GM23338 (cell line): Measurements from ENCODE around the gene CELF4. TPM values are rescaled to one million over a fixed set of nuclear protein-coding genes. Genes with fewer than 3 reads are reported as not detected.

Experiments
- ATAC-seq: fragments of 200-7000 bp; cut with Tn5 transposase; 3 replicates; pipeline ENCODE4 v1.9.1; 2020
- DNase-seq: peaks from one replicate; pipeline ENCODE4 v3.0.0-alpha.2; 2015; ENCODE audit warnings: low spot score
- H2AFZ ChIP-seq: fragments of 200-600 bp; sonication (generic); 2 replicates; pipeline ENCODE4 v1.8.0; 2016; ENCODE audit warnings: antibody characterized with exemption, mild to moderate bottlenecking, moderate library complexity
- H3F3A ChIP-seq: fragments of 200-600 bp; sonication (generic); replicated peaks from 2 replicates; pipeline ENCODE4 v1.8.0; 2017; ENCODE audit warnings: antibody characterized with exemption, mixed run types, low read depth
- H3K27ac ChIP-seq: fragments of 200-600 bp; sonication (generic); 2 replicates; pipeline ENCODE4 v1.6.1; 2016; ENCODE audit warnings: low read depth
- H3K27me3 ChIP-seq: fragments of 200-600 bp; sonication (generic); 2 replicates; pipeline ENCODE4 v1.8.0; 2016; ENCODE audit warnings: mild to moderate bottlenecking, mixed run types, moderate library complexity; ENCODE audit not compliant: insufficient read depth
- H3K36me3 ChIP-seq: fragments of 200-600 bp; sonication (generic); 2 replicates; pipeline ENCODE4 v1.8.0; 2016; ENCODE audit warnings: mild to moderate bottlenecking; ENCODE audit not compliant: insufficient read depth
- H3K4me1 ChIP-seq: fragments of 200-600 bp; sonication (generic); 2 replicates; pipeline ENCODE4 v1.8.0; 2016; ENCODE audit warnings: mild to moderate bottlenecking, moderate library complexity; ENCODE audit not compliant: insufficient read depth
- H3K4me2 ChIP-seq: fragments of 200-600 bp; sonication (generic); 2 replicates; pipeline ENCODE4 v1.7.1; 2017; ENCODE audit warnings: mixed run types
- H3K4me3 ChIP-seq: fragments of 200-600 bp; sonication (generic); 2 replicates; pipeline ENCODE4 v1.6.1; 2016; ENCODE audit warnings: mixed run types
- H3K79me2 ChIP-seq: fragments of 200-600 bp; sonication (generic); replicated peaks from 2 replicates; pipeline ENCODE4 v1.8.0; 2017; ENCODE audit warnings: mild to moderate bottlenecking; ENCODE audit not compliant: insufficient read depth
- H3K9me2 ChIP-seq: fragments of 200-600 bp; sonication (generic); 2 replicates; pipeline ENCODE4 v1.8.0; 2017; ENCODE audit not compliant: insufficient read depth
- H4K20me1 ChIP-seq: fragments of 200-600 bp; sonication (generic); replicated peaks from 2 replicates; pipeline ENCODE4 v1.8.0; 2017; ENCODE audit warnings: mild to moderate bottlenecking; ENCODE audit not compliant: insufficient read depth
- H3K27ac Mint-ChIP-seq: 2 replicates; pipeline ENCODE4 v1.8.0; 2020; ENCODE audit warnings: inconsistent platforms, mild to moderate bottlenecking, moderate library complexity, mixed read lengths
- H3K27me3 Mint-ChIP-seq: 3 replicates; pipeline ENCODE4 v1.8.0; 2022; ENCODE audit warnings: low read depth, mild to moderate bottlenecking, moderate library complexity, mixed read lengths, inconsistent platforms; ENCODE audit not compliant: insufficient read depth, poor library complexity
- H3K36me3 Mint-ChIP-seq: 3 replicates; pipeline ENCODE4 v1.8.0; 2021; ENCODE audit warnings: low read depth, mild to moderate bottlenecking, inconsistent platforms, moderate library complexity, mixed read lengths
- H3K4me1 Mint-ChIP-seq: 3 replicates; pipeline ENCODE4 v1.8.0; 2020; ENCODE audit warnings: mild to moderate bottlenecking, inconsistent platforms, mixed read lengths
- H3K4me3 Mint-ChIP-seq: 3 replicates; pipeline ENCODE4 v1.8.0; 2021; ENCODE audit warnings: moderate library complexity, mild to moderate bottlenecking, inconsistent platforms, mixed read lengths
- H3K9me3 Mint-ChIP-seq: 3 replicates; pipeline ENCODE4 v1.8.0; 2020; ENCODE audit warnings: moderate library complexity, mild to moderate bottlenecking, inconsistent platforms, mixed read lengths
- CREB1 ChIP-seq: fragments of 250-450 bp; sonication (Bioruptor Pico); IDR thresholded peaks from 2 replicates; pipeline ENCODE4 v1.5.0; 2020; ENCODE audit warnings: low read depth, mild to moderate bottlenecking, moderate library complexity
- EZH2 ChIP-seq: fragments of 200-600 bp; sonication (generic); IDR thresholded peaks from one replicate; pipeline ENCODE4 v1.8.0; 2017; ENCODE audit warnings: antibody characterized with exemption, mild to moderate bottlenecking, low read depth; ENCODE audit not compliant: unreplicated experiment
- EZH2phosphoT487 ChIP-seq: fragments of 200-600 bp; sonication (generic); IDR thresholded peaks from one replicate; pipeline ENCODE4 v1.8.1; 2018; ENCODE audit warnings: antibody characterized with exemption; ENCODE audit not compliant: unreplicated experiment
- JUNB ChIP-seq: IDR thresholded peaks from one replicate; pipeline ENCODE4 v1.6.1; 2016; ENCODE audit warnings: antibody characterized with exemption; ENCODE audit not compliant: unreplicated experiment
- POLR2AphosphoS5 ChIP-seq: IDR thresholded peaks from 2 replicates; pipeline ENCODE4 v1.6.1; 2016; ENCODE audit warnings: antibody characterized with exemption, low read depth
- ZNF331 ChIP-seq: fragments of 250-450 bp; sonication (Bioruptor Pico); IDR thresholded peaks from 2 replicates; pipeline ENCODE4 v1.5.0; 2020; ENCODE audit warnings: low read depth, mild to moderate bottlenecking, moderate library complexity
- polyA plus RNA-seq: library from polyadenylated mRNA; unstranded; fragments of >200 nt; fragmentation: Nextera tagmentation; extraction: Ambion mirVana; gene quantifications from 2 replicates; pipeline ENCODE4 v1.2.1, GENCODE V29; 2016
- total RNA-seq: library from RNA; depleted of rRNA; stranded (reverse); fragments of >200 nt; shearing (Covaris generic); gene quantifications from 2 replicates; pipeline ENCODE4 v1.2.3, GENCODE V29; 2014
- TF ChIP-seq, protein P1 (sequence below), 2 experiments: fragments of 200-600 bp in 1 of 2; sonication (generic) in 1 of 2; conservative IDR thresholded peaks; 2 replicates each; pipeline versions ENCODE4 v1.5.1 to v1.6.1; 2016 to 2017; ENCODE audit warnings: antibody characterized with exemption in 2 of 2, low read depth in 2 of 2, mild to moderate bottlenecking in 2 of 2, moderate library complexity in 1 of 2
- TF ChIP-seq, protein P2 (sequence below): IDR thresholded peaks from one replicate; pipeline ENCODE4 v1.6.1; 2018; ENCODE audit warnings: antibody characterized with exemption; ENCODE audit not compliant: unreplicated experiment
- TF ChIP-seq, protein P3 (sequence below): fragments of 250-450 bp; sonication (Bioruptor Pico); IDR thresholded peaks from 2 replicates; pipeline ENCODE4 v1.5.0; 2020; ENCODE audit warnings: mild to moderate bottlenecking, moderate library complexity
- TF ChIP-seq, protein P4 (sequence below): IDR thresholded peaks from 2 replicates; pipeline ENCODE4 v1.6.1; 2016; ENCODE audit warnings: antibody characterized with exemption

Gene CELF4
- total and polyA plus RNA-seq, 2 experiments from 2014 or later = 2.6 to 6.7 TPM

DNA sequence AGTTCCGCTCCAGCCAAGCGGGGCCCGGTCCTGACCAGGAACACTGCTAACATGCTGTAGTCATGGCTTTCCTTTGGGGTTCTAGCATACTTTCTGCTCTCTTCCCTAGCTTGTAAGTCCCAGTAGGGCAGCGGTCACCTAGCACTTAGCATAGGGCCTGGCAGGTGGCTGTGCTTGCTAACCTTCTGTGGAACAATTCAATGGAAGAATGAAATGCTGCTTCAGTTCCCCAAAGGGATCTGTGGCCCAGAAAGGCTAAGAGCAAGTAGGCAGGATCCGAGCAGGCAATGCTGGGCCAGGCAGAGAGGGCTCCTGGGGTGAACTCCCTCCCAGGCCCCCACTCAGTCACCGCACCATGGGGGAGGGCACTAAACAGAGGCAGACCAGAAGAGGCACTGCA is 266.8 kb downstream of the CELF4 start (continued):
- TF ChIP-seq, protein P1, sequence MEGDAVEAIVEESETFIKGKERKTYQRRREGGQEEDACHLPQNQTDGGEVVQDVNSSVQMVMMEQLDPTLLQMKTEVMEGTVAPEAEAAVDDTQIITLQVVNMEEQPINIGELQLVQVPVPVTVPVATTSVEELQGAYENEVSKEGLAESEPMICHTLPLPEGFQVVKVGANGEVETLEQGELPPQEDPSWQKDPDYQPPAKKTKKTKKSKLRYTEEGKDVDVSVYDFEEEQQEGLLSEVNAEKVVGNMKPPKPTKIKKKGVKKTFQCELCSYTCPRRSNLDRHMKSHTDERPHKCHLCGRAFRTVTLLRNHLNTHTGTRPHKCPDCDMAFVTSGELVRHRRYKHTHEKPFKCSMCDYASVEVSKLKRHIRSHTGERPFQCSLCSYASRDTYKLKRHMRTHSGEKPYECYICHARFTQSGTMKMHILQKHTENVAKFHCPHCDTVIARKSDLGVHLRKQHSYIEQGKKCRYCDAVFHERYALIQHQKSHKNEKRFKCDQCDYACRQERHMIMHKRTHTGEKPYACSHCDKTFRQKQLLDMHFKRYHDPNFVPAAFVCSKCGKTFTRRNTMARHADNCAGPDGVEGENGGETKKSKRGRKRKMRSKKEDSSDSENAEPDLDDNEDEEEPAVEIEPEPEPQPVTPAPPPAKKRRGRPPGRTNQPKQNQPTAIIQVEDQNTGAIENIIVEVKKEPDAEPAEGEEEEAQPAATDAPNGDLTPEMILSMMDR (conservative IDR thresholded peaks at IDR 0.05; ENCODE audit: low read depth in 2 of 2) = no peak
- TF ChIP-seq POLR2AphosphoS5 (no peak), EZH2 (no peak), EZH2phosphoT487 (no peak)

DNA sequence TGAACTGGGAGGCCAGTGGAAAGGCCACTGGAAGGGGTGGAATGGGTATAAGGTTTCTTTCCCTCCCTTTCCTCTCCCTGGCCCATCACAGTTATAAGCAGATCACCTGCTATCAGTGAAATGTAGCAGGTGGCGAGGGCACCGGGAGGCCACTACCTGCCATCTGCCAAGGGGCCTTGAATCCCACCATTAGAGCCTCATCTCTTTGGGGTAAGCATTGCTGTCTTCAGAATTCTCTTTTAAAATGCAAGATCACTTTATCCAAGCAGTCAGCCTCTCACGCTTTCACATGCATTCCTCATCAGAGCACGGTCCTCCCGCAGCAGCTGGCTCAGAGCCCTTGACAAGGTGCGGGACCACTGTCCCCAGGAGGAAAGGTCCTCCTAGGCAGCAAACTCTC is 268.5 kb downstream of the CELF4 start:
- Mint-ChIP-seq H3K4me3 (no peak overlapping the region), H3K27me3 (peaks cover 12% of the 10 kb centered on the region), H3K9me3 (no peaks in the 10 kb centered on the region), H3K36me3 (no peaks in the 10 kb centered on the region; the same call in 2 of the 3 replicates), H3K27ac (no peak overlapping the region), H3K4me1 (peaks cover 10% of the 10 kb centered on the region)
- Histone ChIP-seq H3K27me3 (no peaks in the 10 kb centered on the region), H3K4me3 (no peak overlapping the region), H3K4me2 (no peak overlapping the region), H3K4me1 (no peaks in the 10 kb centered on the region), H3K79me2 (no peaks in the 10 kb centered on the region), H3K36me3 (no peaks in the 10 kb centered on the region), H3F3A (no peaks in the 10 kb centered on the region), H2AFZ (no peak overlapping the region), H3K9me2 (no peaks in the 10 kb centered on the region), H3K27ac (no peak overlapping the region), H4K20me1 (no peaks in the 10 kb centered on the region)
- ATAC-seq (no peak), DNase-seq (no peak)
- TF ChIP-seq CREB1 (no peak), JUNB (no peak), ZNF331 (CRISPR knock-in tag) (no peak), EZH2 (no peak)
- TF ChIP-seq, protein P2, sequence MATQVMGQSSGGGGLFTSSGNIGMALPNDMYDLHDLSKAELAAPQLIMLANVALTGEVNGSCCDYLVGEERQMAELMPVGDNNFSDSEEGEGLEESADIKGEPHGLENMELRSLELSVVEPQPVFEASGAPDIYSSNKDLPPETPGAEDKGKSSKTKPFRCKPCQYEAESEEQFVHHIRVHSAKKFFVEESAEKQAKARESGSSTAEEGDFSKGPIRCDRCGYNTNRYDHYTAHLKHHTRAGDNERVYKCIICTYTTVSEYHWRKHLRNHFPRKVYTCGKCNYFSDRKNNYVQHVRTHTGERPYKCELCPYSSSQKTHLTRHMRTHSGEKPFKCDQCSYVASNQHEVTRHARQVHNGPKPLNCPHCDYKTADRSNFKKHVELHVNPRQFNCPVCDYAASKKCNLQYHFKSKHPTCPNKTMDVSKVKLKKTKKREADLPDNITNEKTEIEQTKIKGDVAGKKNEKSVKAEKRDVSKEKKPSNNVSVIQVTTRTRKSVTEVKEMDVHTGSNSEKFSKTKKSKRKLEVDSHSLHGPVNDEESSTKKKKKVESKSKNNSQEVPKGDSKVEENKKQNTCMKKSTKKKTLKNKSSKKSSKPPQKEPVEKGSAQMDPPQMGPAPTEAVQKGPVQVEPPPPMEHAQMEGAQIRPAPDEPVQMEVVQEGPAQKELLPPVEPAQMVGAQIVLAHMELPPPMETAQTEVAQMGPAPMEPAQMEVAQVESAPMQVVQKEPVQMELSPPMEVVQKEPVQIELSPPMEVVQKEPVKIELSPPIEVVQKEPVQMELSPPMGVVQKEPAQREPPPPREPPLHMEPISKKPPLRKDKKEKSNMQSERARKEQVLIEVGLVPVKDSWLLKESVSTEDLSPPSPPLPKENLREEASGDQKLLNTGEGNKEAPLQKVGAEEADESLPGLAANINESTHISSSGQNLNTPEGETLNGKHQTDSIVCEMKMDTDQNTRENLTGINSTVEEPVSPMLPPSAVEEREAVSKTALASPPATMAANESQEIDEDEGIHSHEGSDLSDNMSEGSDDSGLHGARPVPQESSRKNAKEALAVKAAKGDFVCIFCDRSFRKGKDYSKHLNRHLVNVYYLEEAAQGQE = no peak
- TF ChIP-seq, protein P1 (conservative IDR thresholded peaks at IDR 0.05; ENCODE audit: low read depth in 2 of 2) = no peak
- TF ChIP-seq, protein P3, sequence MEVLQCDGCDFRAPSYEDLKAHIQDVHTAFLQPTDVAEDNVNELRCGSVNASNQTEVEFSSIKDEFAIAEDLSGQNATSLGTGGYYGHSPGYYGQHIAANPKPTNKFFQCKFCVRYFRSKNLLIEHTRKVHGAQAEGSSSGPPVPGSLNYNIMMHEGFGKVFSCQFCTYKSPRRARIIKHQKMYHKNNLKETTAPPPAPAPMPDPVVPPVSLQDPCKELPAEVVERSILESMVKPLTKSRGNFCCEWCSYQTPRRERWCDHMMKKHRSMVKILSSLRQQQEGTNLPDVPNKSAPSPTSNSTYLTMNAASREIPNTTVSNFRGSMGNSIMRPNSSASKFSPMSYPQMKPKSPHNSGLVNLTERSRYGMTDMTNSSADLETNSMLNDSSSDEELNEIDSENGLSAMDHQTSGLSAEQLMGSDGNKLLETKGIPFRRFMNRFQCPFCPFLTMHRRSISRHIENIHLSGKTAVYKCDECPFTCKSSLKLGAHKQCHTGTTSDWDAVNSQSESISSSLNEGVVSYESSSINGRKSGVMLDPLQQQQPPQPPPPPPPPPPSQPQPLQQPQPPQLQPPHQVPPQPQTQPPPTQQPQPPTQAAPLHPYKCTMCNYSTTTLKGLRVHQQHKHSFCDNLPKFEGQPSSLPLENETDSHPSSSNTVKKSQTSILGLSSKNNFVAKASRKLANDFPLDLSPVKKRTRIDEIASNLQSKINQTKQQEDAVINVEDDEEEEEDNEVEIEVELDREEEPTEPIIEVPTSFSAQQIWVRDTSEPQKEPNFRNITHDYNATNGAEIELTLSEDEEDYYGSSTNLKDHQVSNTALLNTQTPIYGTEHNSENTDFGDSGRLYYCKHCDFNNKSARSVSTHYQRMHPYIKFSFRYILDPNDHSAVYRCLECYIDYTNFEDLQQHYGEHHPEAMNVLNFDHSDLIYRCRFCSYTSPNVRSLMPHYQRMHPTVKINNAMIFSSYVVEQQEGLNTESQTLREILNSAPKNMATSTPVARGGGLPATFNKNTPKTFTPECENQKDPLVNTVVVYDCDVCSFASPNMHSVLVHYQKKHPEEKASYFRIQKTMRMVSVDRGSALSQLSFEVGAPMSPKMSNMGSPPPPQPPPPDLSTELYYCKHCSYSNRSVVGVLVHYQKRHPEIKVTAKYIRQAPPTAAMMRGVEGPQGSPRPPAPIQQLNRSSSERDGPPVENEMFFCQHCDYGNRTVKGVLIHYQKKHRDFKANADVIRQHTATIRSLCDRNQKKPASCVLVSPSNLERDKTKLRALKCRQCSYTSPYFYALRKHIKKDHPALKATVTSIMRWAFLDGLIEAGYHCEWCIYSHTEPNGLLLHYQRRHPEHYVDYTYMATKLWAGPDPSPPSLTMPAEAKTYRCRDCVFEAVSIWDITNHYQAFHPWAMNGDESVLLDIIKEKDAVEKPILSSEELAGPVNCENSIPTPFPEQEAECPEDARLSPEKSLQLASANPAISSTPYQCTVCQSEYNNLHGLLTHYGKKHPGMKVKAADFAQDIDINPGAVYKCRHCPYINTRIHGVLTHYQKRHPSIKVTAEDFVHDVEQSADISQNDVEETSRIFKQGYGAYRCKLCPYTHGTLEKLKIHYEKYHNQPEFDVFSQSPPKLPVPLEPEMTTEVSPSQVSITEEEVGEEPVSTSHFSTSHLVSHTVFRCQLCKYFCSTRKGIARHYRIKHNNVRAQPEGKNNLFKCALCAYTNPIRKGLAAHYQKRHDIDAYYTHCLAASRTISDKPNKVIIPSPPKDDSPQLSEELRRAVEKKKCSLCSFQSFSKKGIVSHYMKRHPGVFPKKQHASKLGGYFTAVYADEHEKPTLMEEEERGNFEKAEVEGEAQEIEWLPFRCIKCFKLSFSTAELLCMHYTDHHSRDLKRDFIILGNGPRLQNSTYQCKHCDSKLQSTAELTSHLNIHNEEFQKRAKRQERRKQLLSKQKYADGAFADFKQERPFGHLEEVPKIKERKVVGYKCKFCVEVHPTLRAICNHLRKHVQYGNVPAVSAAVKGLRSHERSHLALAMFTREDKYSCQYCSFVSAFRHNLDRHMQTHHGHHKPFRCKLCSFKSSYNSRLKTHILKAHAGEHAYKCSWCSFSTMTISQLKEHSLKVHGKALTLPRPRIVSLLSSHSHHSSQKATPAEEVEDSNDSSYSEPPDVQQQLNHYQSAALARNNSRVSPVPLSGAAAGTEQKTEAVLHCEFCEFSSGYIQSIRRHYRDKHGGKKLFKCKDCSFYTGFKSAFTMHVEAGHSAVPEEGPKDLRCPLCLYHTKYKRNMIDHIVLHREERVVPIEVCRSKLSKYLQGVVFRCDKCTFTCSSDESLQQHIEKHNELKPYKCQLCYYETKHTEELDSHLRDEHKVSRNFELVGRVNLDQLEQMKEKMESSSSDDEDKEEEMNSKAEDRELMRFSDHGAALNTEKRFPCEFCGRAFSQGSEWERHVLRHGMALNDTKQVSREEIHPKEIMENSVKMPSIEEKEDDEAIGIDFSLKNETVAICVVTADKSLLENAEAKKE (CRISPR knock-in tag) = no peak
- TF ChIP-seq, protein P4, sequence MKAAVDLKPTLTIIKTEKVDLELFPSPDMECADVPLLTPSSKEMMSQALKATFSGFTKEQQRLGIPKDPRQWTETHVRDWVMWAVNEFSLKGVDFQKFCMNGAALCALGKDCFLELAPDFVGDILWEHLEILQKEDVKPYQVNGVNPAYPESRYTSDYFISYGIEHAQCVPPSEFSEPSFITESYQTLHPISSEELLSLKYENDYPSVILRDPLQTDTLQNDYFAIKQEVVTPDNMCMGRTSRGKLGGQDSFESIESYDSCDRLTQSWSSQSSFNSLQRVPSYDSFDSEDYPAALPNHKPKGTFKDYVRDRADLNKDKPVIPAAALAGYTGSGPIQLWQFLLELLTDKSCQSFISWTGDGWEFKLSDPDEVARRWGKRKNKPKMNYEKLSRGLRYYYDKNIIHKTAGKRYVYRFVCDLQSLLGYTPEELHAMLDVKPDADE = no peak
